SKM-1 treated with dmso at 0.1 percent for 144 hours (cell line): ENCODE results near the gene PTPRD.
"Not testable (repeated sequence)": the region's sequence is repeated elsewhere in the genome, so short reads cannot be mapped to it uniquely, and the experiment has no call there.

Source experiments
- DNase-seq: peaks from one replicate; lab custom pipeline; 2025; ENCODE audit not compliant: unreplicated experiment; lab: John Stamatoyannopoulos, UW

Gene PTPRD

GRCh38 chr9:9387511-9388115 lies 1225.2 kb downstream of the PTPRD start:
- no peak for DNase-seq

DNA sequence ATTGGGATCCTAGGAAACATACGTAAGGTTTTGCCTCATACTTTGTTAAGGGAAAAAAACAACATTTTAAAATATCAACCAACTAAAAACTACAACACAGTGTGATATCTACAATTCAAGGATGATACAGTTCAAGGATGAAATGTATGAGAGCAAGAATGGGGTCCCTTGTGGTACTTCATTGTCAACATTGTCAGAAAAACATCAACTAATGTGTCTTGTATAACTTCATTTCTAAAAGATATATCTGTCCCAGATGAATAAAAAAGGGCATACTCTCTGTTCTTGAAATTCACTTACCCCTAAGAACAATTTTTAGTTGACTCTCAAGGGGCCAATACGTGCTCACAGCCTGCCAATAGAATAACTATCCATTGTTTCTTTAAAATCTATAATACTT lies 1250.5 kb downstream of the PTPRD start:
- DNase-seq, result no peak

GRCh38 chr9:9352877-9353481 lies 1259.8 kb downstream of the PTPRD start:
- DNase-seq, result peak; percentile 12

GRCh38 chr9:9341203-9341602 lies 1271.6 kb downstream of the PTPRD start:
- no peak for DNase-seq

DNA sequence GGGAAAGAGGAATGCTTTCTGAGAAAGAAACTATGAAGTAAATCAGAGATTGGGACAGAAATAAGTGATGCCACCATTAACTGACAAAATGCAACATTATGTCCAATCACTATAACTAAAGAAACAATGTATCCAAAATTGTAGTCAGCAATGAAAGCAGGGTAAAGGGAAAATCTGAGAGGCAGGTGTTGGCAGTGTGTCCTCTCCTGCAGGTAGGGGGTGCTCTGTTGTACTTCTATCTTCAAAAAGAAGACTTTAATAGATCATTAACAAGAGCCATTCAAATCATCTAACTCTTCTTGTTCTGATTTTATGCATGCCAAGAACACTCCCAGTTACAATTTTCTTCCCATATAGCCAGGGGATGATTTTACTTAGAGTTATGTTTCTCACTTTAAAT lies 1275.7 kb downstream of the PTPRD start:
- no peak for DNase-seq

- no peak for DNase-seq
These were observed 1286.1 kb downstream of the PTPRD start for GRCh38 chr9:9326749-9327148.

- DNase-seq, result no peak
These were observed 1293.8 kb downstream of the PTPRD start for GRCh38 chr9:9319007-9319406.

DNA sequence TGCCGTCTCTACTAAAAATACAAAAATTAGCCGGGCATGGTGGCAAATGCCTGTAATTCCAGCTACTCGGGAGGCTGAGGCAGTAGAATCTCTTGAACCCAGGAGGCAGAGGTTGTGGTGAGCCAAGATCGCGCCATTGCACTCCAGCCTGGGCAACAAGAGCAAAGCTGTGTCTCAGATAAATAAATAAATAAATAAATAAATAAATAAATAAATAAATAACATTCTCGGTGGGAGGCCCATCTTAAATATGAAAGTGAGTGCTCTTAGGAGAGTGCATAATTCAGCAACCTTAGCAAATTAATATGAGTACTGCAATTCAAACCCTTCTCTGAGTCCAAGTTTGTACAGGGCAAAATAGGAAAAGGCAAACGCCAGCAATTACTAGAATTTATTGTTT lies 1302.1 kb downstream of the PTPRD start:
- DNase-seq, result not testable (repeated sequence)

- DNase-seq, result no peak
These were observed 1307.2 kb downstream of the PTPRD start for GRCh38 chr9:9305600-9305999.

DNA sequence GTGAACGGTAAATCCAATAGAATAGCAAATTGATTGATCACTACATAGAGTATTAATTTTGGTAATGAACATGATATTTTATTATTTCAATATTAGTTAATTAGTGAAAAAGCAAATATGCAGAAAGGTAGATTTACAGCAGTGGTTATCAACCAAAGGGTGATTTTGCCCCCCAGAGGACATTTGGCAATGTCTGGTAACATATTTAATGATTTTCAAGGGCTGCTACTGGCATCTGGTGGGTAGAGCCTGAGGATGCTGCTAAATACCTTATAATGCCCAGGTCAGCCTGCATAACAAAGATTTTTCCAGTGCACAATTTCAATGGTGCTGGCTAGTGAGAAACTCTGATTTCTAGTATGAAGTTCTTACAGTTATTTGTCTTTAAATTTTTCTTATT lies 1313.7 kb downstream of the PTPRD start:
- no peak for DNase-seq

DNA sequence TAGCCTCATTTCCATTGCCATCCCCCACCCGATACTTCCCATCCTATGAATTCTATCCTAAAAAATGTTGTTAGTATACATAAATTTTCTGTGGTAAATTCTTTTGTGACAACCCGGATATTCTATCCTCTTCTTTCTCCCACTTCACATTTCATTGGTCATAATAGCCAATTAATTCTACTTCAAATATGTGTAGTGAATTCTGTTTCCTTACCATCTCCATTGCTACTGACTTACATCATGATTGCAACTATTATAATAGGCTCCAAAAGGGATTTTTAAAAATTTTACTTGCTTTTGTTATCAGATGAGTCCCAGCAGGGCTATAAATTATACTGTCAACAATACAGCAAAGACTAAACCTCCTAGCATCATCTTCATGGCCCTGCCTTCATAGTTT lies 1326.8 kb downstream of the PTPRD start:
- no peak for DNase-seq

DNA sequence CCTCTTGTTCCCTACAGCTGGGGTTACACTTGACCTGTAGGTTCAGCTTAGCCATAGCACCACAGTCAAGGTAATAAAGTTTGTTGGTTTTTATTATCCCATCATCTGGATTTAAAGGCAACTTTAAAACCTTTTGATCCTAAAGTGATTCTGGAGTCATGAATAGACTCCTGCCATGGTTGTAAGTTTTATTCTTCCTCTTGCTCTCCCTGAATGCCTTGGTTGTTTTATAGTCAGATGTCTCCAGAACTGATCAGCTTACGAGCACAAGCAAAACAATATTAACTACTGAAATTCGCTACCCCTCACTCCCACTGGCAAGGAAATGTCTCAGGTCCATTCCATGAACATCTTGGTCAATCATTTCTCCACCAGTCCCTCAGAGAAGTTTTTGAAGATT lies 1328.6 kb downstream of the PTPRD start:
- no peak for DNase-seq

DNA sequence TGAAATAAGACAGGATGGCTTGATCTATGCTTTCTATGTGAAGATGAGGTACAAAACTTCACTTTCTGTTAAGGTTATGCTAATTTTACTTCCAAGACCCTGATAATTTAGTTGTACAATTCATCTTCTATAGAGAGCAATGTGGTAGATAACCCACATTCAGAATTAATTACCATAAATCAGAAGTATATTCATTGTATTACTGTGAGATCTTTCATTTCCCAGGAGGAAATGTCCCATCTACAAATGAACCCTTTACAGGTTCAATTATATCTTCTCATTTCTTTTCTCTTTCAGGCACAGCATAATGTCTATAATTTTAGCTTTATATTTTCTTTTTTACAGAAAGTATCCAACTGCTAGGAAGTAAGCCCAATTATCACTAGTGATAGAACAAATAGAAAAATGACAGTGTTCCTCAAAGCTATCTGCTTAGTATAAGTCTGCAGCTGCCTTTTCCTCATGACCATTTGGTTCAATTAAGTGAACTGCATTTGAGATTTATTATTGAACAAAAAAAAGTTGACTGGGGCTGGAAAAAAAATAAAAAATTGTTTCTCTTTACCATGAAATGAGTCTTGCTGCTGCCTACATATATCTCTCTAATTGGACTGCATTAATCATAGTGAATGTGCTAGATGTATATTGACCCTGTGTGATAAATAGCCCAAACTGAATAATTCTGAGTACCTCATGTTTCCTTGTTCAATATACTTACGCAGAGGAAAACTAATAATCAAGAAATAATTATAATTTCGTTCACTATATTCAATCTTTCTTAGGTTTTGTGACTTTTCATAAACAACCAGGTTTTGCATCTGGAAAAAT lies 1329.4 kb downstream of the PTPRD start:
- DNase-seq, result no peak

DNA sequence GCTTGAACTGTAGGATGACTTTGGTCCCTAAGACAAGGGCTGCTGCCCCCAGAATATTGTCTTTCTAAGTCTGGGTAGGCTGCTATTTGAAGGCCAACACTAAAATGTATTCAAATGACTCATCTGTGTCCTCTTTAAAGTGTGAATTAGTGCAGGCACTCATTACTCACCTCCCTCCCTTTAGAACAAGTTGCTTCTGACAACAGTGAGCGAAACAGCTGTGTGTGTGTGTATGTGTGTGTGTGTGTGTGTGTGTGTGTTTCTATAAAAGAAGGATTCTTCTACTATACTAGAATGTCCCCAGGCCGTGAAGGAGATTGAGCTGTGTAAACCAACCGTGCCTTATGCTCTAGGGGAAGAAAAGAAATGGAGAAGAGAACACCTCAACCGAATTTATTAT lies 1337.2 kb downstream of the PTPRD start:
- DNase-seq, result no peak

- DNase-seq, result no peak
These were observed 1354.8 kb downstream of the PTPRD start for GRCh38 chr9:9257999-9258498.

DNA sequence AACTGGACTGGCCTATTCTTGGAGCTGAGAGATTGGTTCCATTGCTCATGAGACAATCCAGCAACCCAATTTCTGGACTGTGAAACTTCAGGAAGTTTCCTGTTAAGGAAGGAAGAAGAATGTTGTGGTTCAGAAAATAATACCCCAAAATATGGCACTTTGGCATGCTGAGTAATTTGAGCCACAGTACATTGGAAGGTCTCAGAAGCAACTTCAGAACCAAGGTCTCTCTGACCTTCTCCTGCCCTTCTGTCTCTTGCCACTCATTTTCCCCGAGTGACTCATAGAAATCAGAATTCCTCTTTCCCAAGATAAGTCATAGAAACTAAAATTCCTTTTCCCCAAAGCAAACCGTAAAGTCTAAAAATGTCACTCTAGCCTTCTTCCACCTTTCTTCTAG lies 1366.1 kb downstream of the PTPRD start:
- no peak for DNase-seq

GRCh38 chr9:9231946-9232345 lies 1380.9 kb downstream of the PTPRD start:
- no peak for DNase-seq

DNA sequence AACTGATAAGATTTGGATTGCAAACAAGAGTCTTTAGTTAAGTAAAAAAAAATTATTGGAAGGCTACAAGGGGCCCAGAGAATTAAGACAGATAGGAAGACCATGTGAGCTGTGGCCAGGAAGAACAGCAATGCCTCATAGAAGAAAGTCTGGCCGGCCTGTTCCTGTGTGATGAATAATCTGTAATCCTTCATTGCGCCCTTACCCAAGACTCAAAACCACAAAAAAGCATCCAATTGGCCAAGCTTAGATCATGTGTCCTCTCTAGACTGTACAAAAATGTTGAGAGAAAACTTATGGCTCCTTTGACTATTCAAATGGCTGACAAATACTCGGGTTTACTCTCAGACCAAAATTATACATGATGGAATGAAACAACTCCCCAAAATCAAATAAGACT lies 1383.5 kb downstream of the PTPRD start:
- no peak for DNase-seq

DNA sequence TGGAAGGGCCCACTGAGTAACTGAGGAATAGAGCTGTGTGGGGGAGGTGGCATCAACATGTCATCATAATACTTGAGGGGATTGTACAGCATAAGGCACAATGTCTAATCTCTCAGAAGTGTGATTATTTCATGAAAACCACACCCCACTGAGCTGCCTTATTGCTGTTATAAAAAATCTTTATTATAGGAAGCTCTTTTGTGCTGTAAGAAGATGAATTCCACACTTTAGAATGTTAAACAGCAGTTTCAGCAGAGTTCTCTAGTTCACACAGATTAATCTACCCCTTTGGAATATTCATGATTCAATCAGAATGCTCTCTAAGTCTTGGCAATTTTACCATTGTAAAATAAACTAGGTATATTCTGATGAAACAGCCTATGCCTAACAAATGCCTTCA lies 1389.6 kb downstream of the PTPRD start:
- no peak for DNase-seq

DNA sequence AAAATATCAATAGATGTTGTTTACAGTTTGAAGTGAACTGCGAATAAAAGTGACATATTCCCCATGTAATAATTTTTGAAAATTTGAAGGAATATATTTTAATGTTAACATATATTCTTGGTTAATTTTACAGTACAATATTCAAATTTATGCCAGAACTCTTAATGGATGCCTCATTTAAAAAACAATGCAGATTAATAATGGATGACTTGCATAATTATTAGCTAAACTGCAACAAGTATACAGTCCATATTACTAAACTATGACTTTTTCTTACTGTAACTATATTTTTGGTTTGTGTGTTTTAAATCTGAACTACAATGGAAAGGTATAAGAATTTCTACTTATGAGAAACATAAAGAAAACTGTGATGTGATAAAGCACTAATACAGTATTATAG lies 1390.1 kb downstream of the PTPRD start:
- DNase-seq, result no peak

DNA sequence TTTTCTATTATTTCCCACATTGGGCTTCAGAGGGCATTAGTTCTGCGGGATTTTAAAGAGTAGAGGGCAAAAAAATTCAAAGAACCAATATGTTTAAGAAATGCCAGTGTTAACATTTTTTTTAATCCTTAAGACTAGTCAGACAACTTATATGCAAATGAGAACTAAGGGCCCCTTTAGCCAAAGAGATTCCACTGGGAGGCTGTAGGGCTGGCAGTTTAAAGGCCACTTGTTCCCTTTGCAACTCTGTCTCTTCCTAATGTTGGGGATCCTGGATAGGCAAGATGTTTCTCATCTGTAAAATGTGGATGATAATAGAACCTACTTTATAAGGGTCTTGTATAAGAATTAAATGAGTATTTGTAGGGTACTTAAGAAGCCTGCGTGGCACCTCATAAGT lies 1395.9 kb downstream of the PTPRD start:
- DNase-seq, result no peak

DNA sequence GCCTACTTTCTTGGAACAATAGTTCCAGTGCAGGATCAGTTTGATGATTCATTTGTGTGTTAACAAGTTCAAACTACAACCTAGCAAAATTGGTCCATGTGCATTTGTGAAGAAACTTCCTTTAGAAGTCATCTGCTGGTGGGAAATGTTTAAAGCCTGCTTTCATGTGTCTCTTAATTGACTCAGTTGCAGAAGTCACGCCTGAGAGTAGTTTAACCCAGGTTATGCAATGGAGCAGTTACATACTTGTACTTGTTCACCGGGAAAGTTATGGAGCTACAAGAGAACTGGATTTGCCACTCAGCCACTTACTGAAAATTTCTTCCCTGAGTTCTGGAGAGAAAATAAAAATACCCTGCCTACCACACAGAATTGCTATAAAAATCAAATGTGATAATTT lies 1397.8 kb downstream of the PTPRD start:
- no peak for DNase-seq
